MM.1S (cell line): ENCODE data around the gene RPTOR.

Experiments used
- DNase-seq: peaks from one replicate; pipeline ENCODE4 v3.0.0-alpha.2; 2015
- H2AFZ ChIP-seq: fragments of 300-600 bp; sonication (generic); 2 replicates; pipeline ENCODE4 v1.6.0; 2016; ENCODE audit warnings: antibody characterized with exemption, low read length
- H3F3A ChIP-seq: fragments of 300-600 bp; sonication (generic); 2 replicates; pipeline ENCODE4 v1.6.1; 2016; ENCODE audit warnings: mild to moderate bottlenecking, antibody characterized with exemption, low read length, moderate library complexity, mixed read lengths; ENCODE audit not compliant: insufficient read depth
- H3K27ac ChIP-seq: fragments of 300-600 bp; sonication (generic); 2 replicates; pipeline ENCODE4 v1.5.1; 2016; ENCODE audit warnings: mild to moderate bottlenecking, low read length
- H3K27me3 ChIP-seq: fragments of 300-600 bp; sonication (generic); replicated peaks from 2 replicates; pipeline ENCODE4 v1.6.0; 2016; ENCODE audit warnings: low read length; ENCODE audit not compliant: insufficient read depth
- H3K36me3 ChIP-seq: fragments of 300-600 bp; sonication (generic); replicated peaks from 2 replicates; pipeline ENCODE4 v1.6.1; 2016; ENCODE audit warnings: mild to moderate bottlenecking, low read length, mixed read lengths; ENCODE audit not compliant: insufficient read depth
- H3K4me1 ChIP-seq: fragments of 300-600 bp; sonication (generic); 2 replicates; pipeline ENCODE4 v1.6.1; 2016; ENCODE audit warnings: low read length, mixed read lengths
- H3K4me2 ChIP-seq: fragments of 300-600 bp; sonication (generic); 2 replicates; pipeline ENCODE4 v1.6.0; 2016; ENCODE audit warnings: low read depth, low read length
- H3K4me3 ChIP-seq: fragments of 300-600 bp; sonication (generic); 2 replicates; pipeline ENCODE4 v1.5.1; 2016; ENCODE audit warnings: low read length, mixed read lengths
- H3K79me2 ChIP-seq: fragments of 300-600 bp; sonication (generic); 2 replicates; pipeline ENCODE4 v1.6.1; 2016; ENCODE audit warnings: mixed run types, low read length, mixed read lengths
- H3K9ac ChIP-seq: fragments of 300-600 bp; sonication (generic); 2 replicates; pipeline ENCODE4 v1.6.1; 2016; ENCODE audit warnings: low read length, mixed read lengths
- H3K9me2 ChIP-seq: fragments of 300-600 bp; sonication (generic); replicated peaks from 2 replicates; pipeline ENCODE4 v1.6.1; 2016; ENCODE audit warnings: mild to moderate bottlenecking, low read length, mixed read lengths; ENCODE audit not compliant: insufficient read depth
- H3K9me3 ChIP-seq: fragments of 300-600 bp; sonication (generic); replicated peaks from 2 replicates; pipeline ENCODE4 v1.6.1; 2016; ENCODE audit warnings: mild to moderate bottlenecking, low read length, mixed read lengths; ENCODE audit not compliant: insufficient read depth
- H4K20me1 ChIP-seq: fragments of 300-600 bp; sonication (generic); 2 replicates; pipeline ENCODE4 v1.6.1; 2016; ENCODE audit warnings: mild to moderate bottlenecking, low read length, moderate library complexity, mixed read lengths; ENCODE audit not compliant: insufficient read depth
- EZH2 ChIP-seq: fragments of 300-600 bp; sonication (generic); optimal IDR thresholded peaks from 2 replicates; pipeline ENCODE3; 2017; ENCODE audit warnings: low read depth, mild to moderate bottlenecking, antibody characterized with exemption, low read length, mixed read lengths
- EZH2phosphoT487 ChIP-seq: fragments of 300-600 bp; sonication (generic); IDR thresholded peaks from 2 replicates; pipeline ENCODE4 v1.6.1; 2018; ENCODE audit warnings: antibody characterized with exemption, low read length
- TF ChIP-seq, protein P1 (sequence below): fragments of 300-600 bp; sonication (generic); IDR thresholded peaks from 2 replicates; pipeline ENCODE4 v1.5.1; 2016; ENCODE audit warnings: antibody characterized with exemption, low read length, mixed read lengths

The RPTOR gene

DNA sequence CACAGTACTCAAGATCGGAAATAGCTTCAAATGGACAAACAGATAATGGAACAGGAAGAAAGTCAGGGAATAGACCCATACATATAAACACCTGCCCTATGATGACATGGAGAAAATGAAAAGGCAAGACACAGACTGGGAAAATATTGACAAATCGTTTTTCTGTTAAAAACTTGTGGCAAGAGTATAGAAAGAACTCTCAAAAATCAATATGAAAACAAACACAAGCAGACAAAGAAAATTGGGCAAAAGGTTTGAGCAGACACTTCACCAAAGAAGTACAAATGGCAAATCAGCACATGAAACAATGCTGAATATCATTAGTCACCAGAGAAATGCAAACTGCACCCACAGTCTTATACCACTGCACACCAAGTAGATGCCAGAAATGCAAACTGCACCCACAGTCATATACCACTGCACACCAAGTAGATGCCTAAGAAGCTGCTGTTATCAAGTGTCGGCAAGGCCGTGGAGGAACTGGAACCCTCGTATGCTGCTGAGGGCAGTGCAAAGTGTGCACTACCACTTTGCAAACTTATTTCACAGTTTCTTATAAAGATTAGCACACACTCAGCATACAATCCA is 323.5 kb downstream of the RPTOR start:
- no peak overlapping the region for H3K27ac ChIP-seq
- H3K9me2 ChIP-seq = no peaks in the 10 kb centered on the region
- no peaks in the 10 kb centered on the region for H4K20me1 ChIP-seq
- no peaks in the 10 kb centered on the region for H3K27me3 ChIP-seq
- no peak overlapping the region for H3K4me3 ChIP-seq
- no peak overlapping the region for H2AFZ ChIP-seq
- no peaks in the 10 kb centered on the region for H3K9me3 ChIP-seq
- no peak overlapping the region for H3K9ac ChIP-seq
- H3K36me3 ChIP-seq = no peaks in the 10 kb centered on the region
- H3K4me2 ChIP-seq = no peak overlapping the region
- peaks cover 14% of the 10 kb centered on the region for H3K4me1 ChIP-seq
- H3K79me2 ChIP-seq = no peaks in the 10 kb centered on the region
- TF ChIP-seq EZH2phosphoT487 (no peak), EZH2 (no peak)
- TF ChIP-seq, protein P1, sequence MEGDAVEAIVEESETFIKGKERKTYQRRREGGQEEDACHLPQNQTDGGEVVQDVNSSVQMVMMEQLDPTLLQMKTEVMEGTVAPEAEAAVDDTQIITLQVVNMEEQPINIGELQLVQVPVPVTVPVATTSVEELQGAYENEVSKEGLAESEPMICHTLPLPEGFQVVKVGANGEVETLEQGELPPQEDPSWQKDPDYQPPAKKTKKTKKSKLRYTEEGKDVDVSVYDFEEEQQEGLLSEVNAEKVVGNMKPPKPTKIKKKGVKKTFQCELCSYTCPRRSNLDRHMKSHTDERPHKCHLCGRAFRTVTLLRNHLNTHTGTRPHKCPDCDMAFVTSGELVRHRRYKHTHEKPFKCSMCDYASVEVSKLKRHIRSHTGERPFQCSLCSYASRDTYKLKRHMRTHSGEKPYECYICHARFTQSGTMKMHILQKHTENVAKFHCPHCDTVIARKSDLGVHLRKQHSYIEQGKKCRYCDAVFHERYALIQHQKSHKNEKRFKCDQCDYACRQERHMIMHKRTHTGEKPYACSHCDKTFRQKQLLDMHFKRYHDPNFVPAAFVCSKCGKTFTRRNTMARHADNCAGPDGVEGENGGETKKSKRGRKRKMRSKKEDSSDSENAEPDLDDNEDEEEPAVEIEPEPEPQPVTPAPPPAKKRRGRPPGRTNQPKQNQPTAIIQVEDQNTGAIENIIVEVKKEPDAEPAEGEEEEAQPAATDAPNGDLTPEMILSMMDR = no peak
- no peaks in the 10 kb centered on the region for H3F3A ChIP-seq
- DNase-seq = no peak

DNA sequence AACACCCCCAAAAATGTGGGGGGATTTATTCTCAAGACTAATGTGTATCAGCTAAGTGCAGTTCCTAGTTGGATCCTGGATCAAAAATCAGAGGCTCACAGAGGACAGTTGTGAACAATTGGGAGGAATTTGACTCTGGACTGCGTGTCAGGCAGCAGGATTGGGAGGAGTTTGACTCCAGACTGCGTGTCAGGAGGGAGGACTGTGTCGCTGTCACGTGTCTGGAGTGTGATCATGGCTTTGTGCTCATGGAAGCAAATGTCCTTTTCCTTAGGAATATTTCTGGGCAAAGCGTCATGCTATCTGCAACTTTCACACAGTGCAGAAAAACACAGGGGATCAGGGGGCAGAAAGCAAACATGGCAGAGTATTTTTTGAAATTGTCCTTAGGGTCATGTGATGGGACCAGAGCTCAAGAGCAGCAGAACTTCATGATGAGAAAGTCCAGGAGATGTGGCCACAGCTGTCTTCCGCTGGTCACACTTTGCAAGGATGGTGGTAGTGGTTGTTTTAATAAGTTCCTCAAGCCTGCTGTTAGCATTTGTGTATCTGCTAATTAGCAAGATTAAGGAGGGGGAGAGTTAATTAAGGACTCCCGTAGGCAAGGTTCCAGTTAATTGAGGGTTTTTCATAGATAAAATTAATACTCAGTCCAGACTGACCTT is 325.0 kb downstream of the RPTOR start:
- DNase-seq = no peak
- Histone ChIP-seq H3K79me2 (no peaks in the 10 kb centered on the region), H3K4me2 (no peak overlapping the region), H3K27me3 (no peaks in the 10 kb centered on the region), H3F3A (no peaks in the 10 kb centered on the region), H2AFZ (no peak overlapping the region), H3K9me3 (no peaks in the 10 kb centered on the region), H3K27ac (no peak overlapping the region), H3K36me3 (no peaks in the 10 kb centered on the region), H3K9me2 (no peaks in the 10 kb centered on the region), H3K9ac (no peak overlapping the region), H3K4me3 (no peak overlapping the region), H4K20me1 (no peaks in the 10 kb centered on the region), H3K4me1 (peaks cover 14% of the 10 kb centered on the region)
- TF ChIP-seq EZH2 = no peak
- TF ChIP-seq, protein P1 = no peak
- no peak for TF ChIP-seq EZH2phosphoT487

DNA sequence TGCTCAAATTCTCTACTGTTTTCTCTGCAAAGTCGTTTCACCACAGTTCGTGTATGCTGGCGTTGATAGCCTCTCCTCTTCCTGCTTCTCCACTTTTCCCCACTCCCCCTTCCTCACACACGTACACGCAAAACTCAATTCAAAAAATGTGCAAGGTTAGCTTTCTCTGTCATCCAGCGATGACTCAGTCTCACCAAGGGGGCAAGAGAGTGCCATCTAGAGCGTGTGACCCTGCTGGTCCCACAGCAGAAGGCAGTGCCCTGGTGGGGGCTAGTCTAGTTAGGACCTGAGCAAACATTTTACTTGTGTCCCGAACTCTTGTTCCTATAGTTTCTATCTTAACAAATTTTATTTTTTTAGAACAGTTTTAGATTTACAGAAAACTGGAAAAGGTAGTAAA is 325.8 kb downstream of the RPTOR start:
- Histone ChIP-seq H3K4me1 (peaks cover 14% of the 10 kb centered on the region), H3K4me3 (no peak overlapping the region), H3K9me3 (no peaks in the 10 kb centered on the region), H2AFZ (no peak overlapping the region), H3K79me2 (no peaks in the 10 kb centered on the region), H3K27me3 (no peaks in the 10 kb centered on the region), H3K9ac (no peak overlapping the region), H4K20me1 (no peaks in the 10 kb centered on the region), H3K36me3 (no peaks in the 10 kb centered on the region), H3K4me2 (no peak overlapping the region), H3K27ac (no peak overlapping the region), H3K9me2 (no peaks in the 10 kb centered on the region), H3F3A (no peaks in the 10 kb centered on the region)
- TF ChIP-seq EZH2 (no peak), EZH2phosphoT487 (no peak)
- TF ChIP-seq, protein P1 = no peak
- DNase-seq = no peak
